K562 (cell line): ENCODE measurements around the gene MVD. TPM values are rescaled to one million over a fixed set of nuclear protein-coding genes. Genes with fewer than 3 reads are reported as not detected.

ENCODE experiments used
- E2F5 ChIP-seq: sonication (generic); formaldehyde crosslinking; IDR thresholded peaks from 2 replicates; pipeline ENCODE4 v1.8.0; 2022; ENCODE audit warnings: mild to moderate bottlenecking, missing genetic modification reagents
- ETV1 ChIP-seq: fragments of 450-650 bp; conservative IDR thresholded peaks from 2 replicates; pipeline ENCODE4 v1.6.1; 2016; ENCODE audit warnings: missing genetic modification characterization, control low read depth, low read depth, missing compliant biosample characterization
- ETV6 ChIP-seq, 3 experiments: fragments of 150-350 bp in 1 of 3; sonication (generic) in 1 of 3; formaldehyde crosslinking in 1 of 3; IDR thresholded peaks; 2 replicates each; pipeline versions ENCODE4 v1.6.1 to v1.8.0; 2014 to 2022; ENCODE audit warnings: borderline replicate concordance in 2 of 3, low read depth in 2 of 3, antibody characterized with exemption in 1 of 3, low read length in 1 of 3, mild to moderate bottlenecking in 1 of 3, missing genetic modification reagents in 1 of 3
- MIER1 ChIP-seq: fragments of 450-650 bp; IDR thresholded peaks from 2 replicates; pipeline ENCODE4 v1.6.1; 2016; ENCODE audit warnings: antibody characterized with exemption, mild to moderate bottlenecking, low read depth
- NCOA1 ChIP-seq: fragments of 450-650 bp; IDR thresholded peaks from 2 replicates; pipeline ENCODE4 v1.6.1; 2016; ENCODE audit warnings: low read depth
- NFATC3 ChIP-seq: fragments of 450-650 bp; IDR thresholded peaks from 2 replicates; pipeline ENCODE4 v1.6.1; 2017; ENCODE audit warnings: mild to moderate bottlenecking
- NUFIP1 ChIP-seq: fragments of 450-650 bp; IDR thresholded peaks from 2 replicates; pipeline ENCODE4 v1.6.1; 2018; ENCODE audit not compliant: partially characterized antibody
- PCBP2 ChIP-seq: fragments of 200-400 bp; formaldehyde crosslinking; IDR thresholded peaks from 2 replicates; pipeline ENCODE4 v1.6.1; 2018; ENCODE audit warnings: low read length, low read depth, mild to moderate bottlenecking, moderate library complexity; ENCODE audit not compliant: poor library complexity, severe bottlenecking
- SIX5 ChIP-seq, 2 experiments: IDR thresholded peaks; 2 replicates each; pipeline ENCODE4 v1.6.1; 2011; ENCODE audit warnings: low read length in 2 of 2, borderline replicate concordance in 1 of 2, low read depth in 1 of 2, mild to moderate bottlenecking in 1 of 2, moderate library complexity in 1 of 2; ENCODE audit not compliant: insufficient read depth in 1 of 2
- SMARCC2 ChIP-seq: fragments of 450-650 bp; IDR thresholded peaks from 2 replicates; pipeline ENCODE4 v1.6.1; 2017; ENCODE audit warnings: antibody characterized with exemption, moderate library complexity, mild to moderate bottlenecking, low read depth
- U2AF1 ChIP-seq: fragments of 200-400 bp; formaldehyde crosslinking; optimal IDR thresholded peaks from 2 replicates; pipeline ENCODE3; 2017; ENCODE audit warnings: mild to moderate bottlenecking, low read depth, low read length, moderate library complexity
- polyA plus RNA-seq, 8 experiments: library from polyadenylated mRNA; depleted of rRNA in 4 of 8; stranded (reverse) in 5 of 8; unstranded in 3 of 8; fragments of >200 nt; fragmentation: Nextera tagmentation in 2 of 8; fragmentation: Illumina TruSeq in 1 of 8; extraction: Ambion mirVana in 2 of 8; extraction: Trizol in 1 of 8; gene quantifications; 2 replicates each; pipeline versions ENCODE4 v1.2.1 to v1.2.3, GENCODE V29; 2011 to 2014; ENCODE audit warnings: inconsistent platforms in 1 of 8, missing spikeins in 1 of 8
- total RNA-seq, 7 experiments: library from RNA; depleted of rRNA in 6 of 7; stranded (reverse); fragments of >200 nt in 6 of 7; fragmentation: Illumina TruSeq in 2 of 7; extraction: Trizol in 2 of 7; gene quantifications; 2 replicates each; pipeline versions ENCODE4 v1.2.1 to v1.2.3, GENCODE V29; 2011 to 2021; ENCODE audit warnings: low replicate concordance in 1 of 7
- TF ChIP-seq, protein P1 (sequence below): fragments of 450-650 bp; IDR thresholded peaks from 2 replicates; pipeline ENCODE4 v1.6.1; 2014; ENCODE audit warnings: low read depth, mild to moderate bottlenecking, moderate library complexity, borderline replicate concordance
- TF ChIP-seq, protein P2 (sequence below): IDR thresholded peaks from 2 replicates; pipeline ENCODE4 v1.6.1; 2011; ENCODE audit warnings: borderline replicate concordance, low read depth, mild to moderate bottlenecking, moderate library complexity, low read length; ENCODE audit not compliant: insufficient read depth, poor library complexity, severe bottlenecking
- TF ChIP-seq, protein P3 (sequence below): fragments of 250-450 bp; sonication (Bioruptor Pico); IDR thresholded peaks from 2 replicates; pipeline ENCODE4 v1.8.0; 2022; ENCODE audit warnings: moderate library complexity, mild to moderate bottlenecking, inconsistent platforms

Gene MVD
- total and polyA plus RNA-seq, 9 of the 15 experiments (the other 6 are each of a cell fraction or from before 2014, with no cell fraction given), result 12.2 to 141 (median 45.3) TPM

- TF ChIP-seq NFATC3 (no peak), NUFIP1 (no peak), PCBP2 (no peak), SIX5 (IDR thresholded peaks at IDR 0.05; ENCODE audit: borderline replicate concordance in 1 of 2, insufficient read depth in 1 of 2, low read depth in 1 of 2, low read length in 2 of 2) (peak; percentile 36 to 47; a peak in 3 of 4 replicates), MIER1 (no peak), NCOA1 (no peak), E2F5 (CRISPR knock-in tag) (no peak), ETV6 (IDR thresholded peaks at IDR 0.05; ENCODE audit: borderline replicate concordance in 1 of 2, low read depth in 2 of 2, low read length in 1 of 2) (no peak), ETV6 (CRISPR knock-in tag; IDR thresholded peaks at IDR 0.05; ENCODE audit: borderline replicate concordance) (no peak), U2AF1 (peak; percentile 73), ETV1 (no peak), SMARCC2 (no peak; the same call in 1 of the 2 replicates)
- TF ChIP-seq, protein P1, sequence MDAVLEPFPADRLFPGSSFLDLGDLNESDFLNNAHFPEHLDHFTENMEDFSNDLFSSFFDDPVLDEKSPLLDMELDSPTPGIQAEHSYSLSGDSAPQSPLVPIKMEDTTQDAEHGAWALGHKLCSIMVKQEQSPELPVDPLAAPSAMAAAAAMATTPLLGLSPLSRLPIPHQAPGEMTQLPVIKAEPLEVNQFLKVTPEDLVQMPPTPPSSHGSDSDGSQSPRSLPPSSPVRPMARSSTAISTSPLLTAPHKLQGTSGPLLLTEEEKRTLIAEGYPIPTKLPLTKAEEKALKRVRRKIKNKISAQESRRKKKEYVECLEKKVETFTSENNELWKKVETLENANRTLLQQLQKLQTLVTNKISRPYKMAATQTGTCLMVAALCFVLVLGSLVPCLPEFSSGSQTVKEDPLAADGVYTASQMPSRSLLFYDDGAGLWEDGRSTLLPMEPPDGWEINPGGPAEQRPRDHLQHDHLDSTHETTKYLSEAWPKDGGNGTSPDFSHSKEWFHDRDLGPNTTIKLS, result peak; percentile 90
- TF ChIP-seq, protein P2, sequence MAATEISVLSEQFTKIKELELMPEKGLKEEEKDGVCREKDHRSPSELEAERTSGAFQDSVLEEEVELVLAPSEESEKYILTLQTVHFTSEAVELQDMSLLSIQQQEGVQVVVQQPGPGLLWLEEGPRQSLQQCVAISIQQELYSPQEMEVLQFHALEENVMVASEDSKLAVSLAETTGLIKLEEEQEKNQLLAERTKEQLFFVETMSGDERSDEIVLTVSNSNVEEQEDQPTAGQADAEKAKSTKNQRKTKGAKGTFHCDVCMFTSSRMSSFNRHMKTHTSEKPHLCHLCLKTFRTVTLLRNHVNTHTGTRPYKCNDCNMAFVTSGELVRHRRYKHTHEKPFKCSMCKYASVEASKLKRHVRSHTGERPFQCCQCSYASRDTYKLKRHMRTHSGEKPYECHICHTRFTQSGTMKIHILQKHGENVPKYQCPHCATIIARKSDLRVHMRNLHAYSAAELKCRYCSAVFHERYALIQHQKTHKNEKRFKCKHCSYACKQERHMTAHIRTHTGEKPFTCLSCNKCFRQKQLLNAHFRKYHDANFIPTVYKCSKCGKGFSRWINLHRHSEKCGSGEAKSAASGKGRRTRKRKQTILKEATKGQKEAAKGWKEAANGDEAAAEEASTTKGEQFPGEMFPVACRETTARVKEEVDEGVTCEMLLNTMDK, result peak; percentile 37
- TF ChIP-seq, protein P3, sequence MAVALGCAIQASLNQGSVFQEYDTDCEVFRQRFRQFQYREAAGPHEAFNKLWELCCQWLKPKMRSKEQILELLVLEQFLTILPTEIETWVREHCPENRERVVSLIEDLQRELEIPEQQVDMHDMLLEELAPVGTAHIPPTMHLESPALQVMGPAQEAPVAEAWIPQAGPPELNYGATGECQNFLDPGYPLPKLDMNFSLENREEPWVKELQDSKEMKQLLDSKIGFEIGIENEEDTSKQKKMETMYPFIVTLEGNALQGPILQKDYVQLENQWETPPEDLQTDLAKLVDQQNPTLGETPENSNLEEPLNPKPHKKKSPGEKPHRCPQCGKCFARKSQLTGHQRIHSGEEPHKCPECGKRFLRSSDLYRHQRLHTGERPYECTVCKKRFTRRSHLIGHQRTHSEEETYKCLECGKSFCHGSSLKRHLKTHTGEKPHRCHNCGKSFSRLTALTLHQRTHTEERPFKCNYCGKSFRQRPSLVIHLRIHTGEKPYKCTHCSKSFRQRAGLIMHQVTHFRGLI (CRISPR knock-in tag), result no peak
Observed at GRCh38 chr16:88706229-88706964, 43.5 kb upstream of the MVD start, which contains the start of the genes CTU2 and RNF166 (continued).
